ENCODE data around the gene VSIG10L2.

DNA sequence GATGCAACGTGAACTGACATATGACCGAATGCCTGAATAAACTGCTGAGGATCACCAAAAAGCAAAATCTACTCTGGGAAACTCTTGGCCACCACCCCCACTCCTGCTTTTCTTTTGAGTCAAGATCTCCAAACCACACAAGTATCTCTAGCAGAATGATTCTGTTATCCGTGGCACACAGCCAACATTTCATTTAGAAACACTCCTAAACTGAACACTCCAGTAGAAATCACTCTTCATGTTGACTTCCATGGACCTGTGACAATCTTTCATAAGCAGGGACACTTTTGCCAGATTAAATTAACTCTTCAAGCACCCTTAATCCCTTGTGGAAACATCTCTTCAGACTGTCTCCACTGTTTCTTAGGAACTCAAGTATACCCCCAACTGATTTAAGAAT, 44.4 kb downstream of the VSIG10L2 start:
- TF ChIP-seq GATA3 (IDR thresholded peaks at IDR 0.05; ENCODE audit: low read depth, low read length), result no peak
- no peak for TF ChIP-seq GATA2 (IDR thresholded peaks at IDR 0.05; ENCODE audit: low read depth, low read length)

All from SH-SY5Y (cell line).